ENCODE data around the gene FHIT.

GRCh38 chr3:60015032-60015705, 1236.1 kb downstream of the FHIT start:
- TF ChIP-seq CTCF (conservative IDR thresholded peaks at IDR 0.05) (no peak), EZH2 (IDR thresholded peaks at IDR 0.05; ENCODE audit: low read depth) (no peak)

Measured in PC-9 (cell line).